Smooth muscle cell (in vitro differentiated cells): ENCODE data around the gene TEK. TPM values are rescaled to one million over a fixed set of nuclear protein-coding genes. Genes with fewer than 3 reads are reported as not detected.

ENCODE experiments used
- DNase-seq: peaks from one replicate; lab custom pipeline; 2025; ENCODE audit not compliant: unreplicated experiment; lab: John Stamatoyannopoulos, UW
- H2AFZ ChIP-seq: fragments of 200-600 bp; sonication (generic); 2 replicates; pipeline ENCODE4 v1.6.0; 2016; ENCODE audit warnings: antibody characterized with exemption, low read depth, mild to moderate bottlenecking
- H3F3A ChIP-seq: fragments of 200-600 bp; sonication (generic); 2 replicates; pipeline ENCODE4 v1.6.0; 2017; ENCODE audit warnings: antibody characterized with exemption, low read depth
- H3K27ac ChIP-seq: fragments of 200-600 bp; sonication (generic); 2 replicates; pipeline ENCODE4 v1.5.1; 2016; ENCODE audit warnings: low read depth, mild to moderate bottlenecking
- H3K27me3 ChIP-seq: fragments of 200-600 bp; sonication (generic); 2 replicates; pipeline ENCODE4 v1.6.1; 2016; ENCODE audit warnings: low read depth, mild to moderate bottlenecking
- H3K36me3 ChIP-seq: fragments of 200-600 bp; sonication (generic); 2 replicates; pipeline ENCODE4 v1.5.1; 2016; ENCODE audit warnings: low read depth
- H3K4me1 ChIP-seq: fragments of 200-600 bp; sonication (generic); 2 replicates; pipeline ENCODE4 v1.5.1; 2016; ENCODE audit warnings: low read depth
- H3K4me2 ChIP-seq: fragments of 200-600 bp; sonication (generic); 2 replicates; pipeline ENCODE4 v1.6.0; 2016; ENCODE audit warnings: mild to moderate bottlenecking
- H3K4me3 ChIP-seq: fragments of 200-600 bp; sonication (generic); 2 replicates; pipeline ENCODE4 v1.5.1; 2016; ENCODE audit warnings: mild to moderate bottlenecking
- H3K79me2 ChIP-seq: fragments of 200-600 bp; sonication (generic); 2 replicates; pipeline ENCODE4 v1.6.0; 2016; ENCODE audit warnings: low read depth, mild to moderate bottlenecking
- H3K9ac ChIP-seq: fragments of 200-600 bp; sonication (generic); 2 replicates; pipeline ENCODE4 v1.6.0; 2016; ENCODE audit warnings: low read depth
- H3K9me3 ChIP-seq: fragments of 200-600 bp; sonication (generic); replicated peaks from 2 replicates; pipeline ENCODE4 v1.5.1; 2016; ENCODE audit warnings: low read depth
- H4K20me1 ChIP-seq: fragments of 200-600 bp; sonication (generic); 2 replicates; pipeline ENCODE4 v1.6.0; 2016; ENCODE audit warnings: low read depth
- WGBS: methylation state at CpG from one replicate; pipeline ENCODE4 v1.1.7; 2016; ENCODE audit warnings: low lambda C conversion rate; 5-methylcytosine and 5-hydroxymethylcytosine counted together
- polyA plus RNA-seq: library from polyadenylated mRNA; unstranded; fragments of >200 nt; fragmentation: Nextera tagmentation; extraction: Ambion mirVana; gene quantifications from 2 replicates; pipeline ENCODE4 v1.2.1, GENCODE V29; 2016
- total RNA-seq: library from RNA; depleted of rRNA; stranded (reverse); fragments of >200 nt; gene quantifications from 2 replicates; pipeline ENCODE4 v1.2.3, GENCODE V29; 2014
- TF ChIP-seq, protein P1 (sequence below): fragments of 200-600 bp; sonication (generic); IDR thresholded peaks from 2 replicates; pipeline ENCODE4 v1.5.1; 2017; ENCODE audit warnings: borderline replicate concordance, mild to moderate bottlenecking, antibody characterized with exemption; ENCODE audit not compliant: insufficient read depth, poor library complexity, severe bottlenecking

Gene TEK
- total and polyA plus RNA-seq, 2 experiments from 2014 or later = 36.0 to 58.9 TPM

DNA sequence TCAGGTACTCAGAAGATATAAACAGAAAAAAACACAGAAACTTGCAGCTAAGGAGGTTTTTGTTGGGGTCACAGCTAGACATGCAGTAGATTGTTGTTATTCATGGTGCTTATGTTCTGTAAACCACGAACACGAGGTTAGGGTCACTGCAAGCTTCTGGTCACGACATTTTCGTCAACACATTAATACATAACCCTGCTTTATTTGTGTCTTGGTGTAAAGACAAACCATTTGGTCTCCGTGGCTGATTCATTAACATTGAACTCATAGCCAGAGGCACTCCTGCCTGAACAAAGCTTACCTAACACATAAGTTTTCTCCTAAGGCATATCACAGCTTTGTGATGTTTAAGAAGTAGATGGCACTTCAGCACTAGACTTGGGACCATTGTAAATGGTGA is 16.9 kb downstream of the TEK start:
- Histone ChIP-seq H2AFZ (no peak overlapping the region), H3F3A (peaks cover 7% of the 10 kb centered on the region), H3K4me1 (peaks cover 7% of the 10 kb centered on the region), H3K4me2 (peak overlapping the region; percentile 66), H3K4me3 (no peak overlapping the region), H3K9ac (peak overlapping the region; percentile 60), H3K9me3 (no peaks in the 10 kb centered on the region), H3K79me2 (peaks cover 51% of the 10 kb centered on the region), H4K20me1 (no peaks in the 10 kb centered on the region), H3K27me3 (no peaks in the 10 kb centered on the region), H3K36me3 (no peaks in the 10 kb centered on the region), H3K27ac (peak overlapping the region; percentile 93)
- no peak for DNase-seq
- WGBS = 21% methylated on average over 5 of the region's 5 CpGs
- TF ChIP-seq, protein P1, sequence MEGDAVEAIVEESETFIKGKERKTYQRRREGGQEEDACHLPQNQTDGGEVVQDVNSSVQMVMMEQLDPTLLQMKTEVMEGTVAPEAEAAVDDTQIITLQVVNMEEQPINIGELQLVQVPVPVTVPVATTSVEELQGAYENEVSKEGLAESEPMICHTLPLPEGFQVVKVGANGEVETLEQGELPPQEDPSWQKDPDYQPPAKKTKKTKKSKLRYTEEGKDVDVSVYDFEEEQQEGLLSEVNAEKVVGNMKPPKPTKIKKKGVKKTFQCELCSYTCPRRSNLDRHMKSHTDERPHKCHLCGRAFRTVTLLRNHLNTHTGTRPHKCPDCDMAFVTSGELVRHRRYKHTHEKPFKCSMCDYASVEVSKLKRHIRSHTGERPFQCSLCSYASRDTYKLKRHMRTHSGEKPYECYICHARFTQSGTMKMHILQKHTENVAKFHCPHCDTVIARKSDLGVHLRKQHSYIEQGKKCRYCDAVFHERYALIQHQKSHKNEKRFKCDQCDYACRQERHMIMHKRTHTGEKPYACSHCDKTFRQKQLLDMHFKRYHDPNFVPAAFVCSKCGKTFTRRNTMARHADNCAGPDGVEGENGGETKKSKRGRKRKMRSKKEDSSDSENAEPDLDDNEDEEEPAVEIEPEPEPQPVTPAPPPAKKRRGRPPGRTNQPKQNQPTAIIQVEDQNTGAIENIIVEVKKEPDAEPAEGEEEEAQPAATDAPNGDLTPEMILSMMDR = no peak

DNA sequence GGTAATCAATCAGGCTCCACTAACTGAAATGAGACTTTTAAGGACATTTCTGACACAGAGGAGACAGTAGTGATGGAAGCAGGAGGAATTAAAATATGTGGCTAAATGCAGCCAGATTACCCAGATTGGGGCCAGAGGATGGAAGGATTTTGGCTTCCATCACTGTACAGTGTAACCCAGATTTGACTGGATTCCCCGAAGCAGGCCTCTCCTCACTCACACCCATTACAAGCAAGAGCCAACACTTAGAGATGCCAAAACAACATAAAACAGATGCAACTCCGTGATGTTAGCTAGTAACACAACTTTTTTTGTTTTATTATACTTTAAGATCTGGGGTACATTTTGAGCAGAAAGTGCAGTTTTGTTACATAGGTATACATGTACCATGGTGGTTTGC is 17.6 kb downstream of the TEK start:
- Histone ChIP-seq H3F3A (peaks cover 7% of the 10 kb centered on the region), H3K27ac (peak overlapping the region; percentile 93), H3K9me3 (no peaks in the 10 kb centered on the region), H3K36me3 (no peaks in the 10 kb centered on the region), H3K27me3 (no peaks in the 10 kb centered on the region), H3K9ac (no peak overlapping the region), H3K4me3 (no peak overlapping the region), H2AFZ (no peak overlapping the region), H3K79me2 (peaks cover 52% of the 10 kb centered on the region), H3K4me2 (no peak overlapping the region), H3K4me1 (peaks cover 7% of the 10 kb centered on the region), H4K20me1 (no peaks in the 10 kb centered on the region)
- TF ChIP-seq, protein P1 = no peak
- no peak for DNase-seq
- 49% methylated on average over 2 of the region's 2 CpGs for WGBS

DNA sequence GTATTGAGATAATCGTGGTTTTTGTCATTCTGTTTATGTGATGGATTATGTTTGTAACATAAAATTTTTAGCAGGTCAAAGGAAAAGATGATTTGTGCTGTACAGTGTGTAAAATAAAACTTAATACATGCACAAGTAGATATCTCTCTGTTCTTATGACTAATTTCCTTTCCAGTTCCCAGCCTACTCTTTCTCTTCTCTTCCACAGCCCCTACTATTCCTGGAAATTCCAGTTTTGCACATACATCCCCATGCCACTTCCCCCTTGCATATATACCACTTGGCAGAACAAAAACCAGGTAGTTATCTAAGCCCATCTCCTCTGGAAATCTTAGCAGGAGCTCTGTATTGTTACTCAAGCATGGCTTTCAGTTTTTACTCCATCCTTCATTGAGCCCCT is 20.2 kb downstream of the TEK start:
- H2AFZ ChIP-seq = peak overlapping the region; percentile 29
- no peak overlapping the region for H3K4me3 ChIP-seq
- TF ChIP-seq, protein P1 = no peak
- no peaks in the 10 kb centered on the region for H3K36me3 ChIP-seq
- no peaks in the 10 kb centered on the region for H4K20me1 ChIP-seq
- no peak for DNase-seq
- no peaks in the 10 kb centered on the region for H3K27me3 ChIP-seq
- no peak overlapping the region for H3K9ac ChIP-seq
- peaks cover 7% of the 10 kb centered on the region for H3F3A ChIP-seq
- peaks cover 68% of the 10 kb centered on the region for H3K79me2 ChIP-seq
- H3K4me2 ChIP-seq = peak overlapping the region; percentile 75
- WGBS = 33% methylated on average over 1 of the region's 1 CpG
- H3K27ac ChIP-seq = peak overlapping the region; percentile 61
- H3K9me3 ChIP-seq = no peaks in the 10 kb centered on the region
- peaks cover 5% of the 10 kb centered on the region for H3K4me1 ChIP-seq

DNA sequence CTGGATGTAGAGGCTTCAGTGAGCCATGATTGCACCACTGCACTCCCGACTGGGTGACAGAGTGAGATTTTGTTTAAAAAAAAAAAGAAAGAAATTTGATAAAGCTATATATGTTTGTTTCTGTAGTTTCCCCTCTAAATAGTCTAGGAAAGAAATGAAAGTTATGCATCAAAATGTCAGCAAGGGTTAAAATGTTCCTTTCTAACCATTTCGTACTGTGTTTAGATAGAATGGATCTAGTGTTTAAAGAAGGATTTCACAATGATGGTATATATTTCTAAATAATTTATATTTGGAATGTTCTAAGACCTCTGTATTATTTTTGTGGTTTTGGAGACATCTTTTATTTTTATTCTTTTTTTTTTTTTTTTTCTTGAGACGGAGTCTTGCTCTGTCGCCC is 22.7 kb downstream of the TEK start:
- Histone ChIP-seq H3K27me3 (no peaks in the 10 kb centered on the region), H4K20me1 (no peaks in the 10 kb centered on the region), H3K4me1 (no peaks in the 10 kb centered on the region), H3K36me3 (no peaks in the 10 kb centered on the region), H3K9me3 (no peaks in the 10 kb centered on the region), H3K4me3 (no peak overlapping the region), H3K9ac (no peak overlapping the region), H3K27ac (no peak overlapping the region), H3F3A (no peaks in the 10 kb centered on the region), H2AFZ (no peak overlapping the region), H3K79me2 (peaks cover 85% of the 10 kb centered on the region), H3K4me2 (no peak overlapping the region)
- DNase-seq = no peak
- TF ChIP-seq, protein P1 = no peak
- 77% methylated on average over 4 of the region's 4 CpGs for WGBS
